ENCODE results near the gene PSTK.

GRCh38 chr10:122949296-122949695 lies 30.9 kb upstream of the PSTK start:
- TF ChIP-seq POLR2AphosphoS5 (IDR thresholded peaks at IDR 0.05) (no peak), CTCF (IDR thresholded peaks at IDR 0.05) (no peak)
